Right renal pelvis (tissue), 4 donors: Measurements from ENCODE around the gene SUSD2. TPM values are rescaled to one million over a fixed set of nuclear protein-coding genes. Genes with fewer than 3 reads are reported as not detected.
"Not testable (repeated sequence)": the region's sequence is repeated elsewhere in the genome, so short reads cannot be mapped to it uniquely, and the experiment has no call there.

ENCODE experiments used
- DNase-seq, 4 donors: peaks; one replicate each; pipeline ENCODE4 v3.0.0-alpha.2; 2013; ENCODE audit warnings: low read depth in 4 of 4, low spot score in 3 of 4, missing footprints in 1 of 4
- polyA plus RNA-seq, 4 donors: library from polyadenylated mRNA; unstranded; fragments of 120-200 nt; gene quantifications; one replicate each; pipeline ENCODE4 v1.2.1, GENCODE V29; 2013; ENCODE audit not compliant: insufficient read length in 4 of 4

SUSD2 gene
- polyA plus RNA-seq, 4 donors, result 10.7 to 20.5 (median 18.2) TPM

DNA sequence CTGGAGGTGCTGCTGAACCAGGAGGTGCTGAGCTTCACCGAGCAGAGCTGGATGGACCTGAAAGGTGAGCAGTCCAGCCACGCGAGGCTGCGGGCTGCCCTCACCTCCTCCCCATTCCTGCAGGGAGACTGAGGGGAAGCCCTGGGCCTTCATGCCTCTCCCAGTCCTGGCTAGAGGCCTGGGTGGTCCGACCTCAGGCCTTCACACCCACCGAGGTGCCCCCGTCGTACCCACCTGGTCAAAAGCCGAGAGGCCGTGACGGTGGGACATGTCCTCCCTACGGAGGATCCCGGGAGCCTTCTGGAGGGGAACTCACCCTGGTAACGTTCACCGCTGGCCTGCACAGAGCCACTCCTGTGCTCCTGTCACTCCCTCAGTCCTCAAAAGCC, 5.1 kb downstream of the SUSD2 start:
- DNase-seq, result no peak

- DNase-seq, result no peak
Observed at GRCh38 chr22:24186892-24187670, 5.8 kb downstream of the SUSD2 start.

GRCh38 chr22:24187731-24188644, 6.7 kb downstream of the SUSD2 start:
- DNase-seq, result no peak

DNA sequence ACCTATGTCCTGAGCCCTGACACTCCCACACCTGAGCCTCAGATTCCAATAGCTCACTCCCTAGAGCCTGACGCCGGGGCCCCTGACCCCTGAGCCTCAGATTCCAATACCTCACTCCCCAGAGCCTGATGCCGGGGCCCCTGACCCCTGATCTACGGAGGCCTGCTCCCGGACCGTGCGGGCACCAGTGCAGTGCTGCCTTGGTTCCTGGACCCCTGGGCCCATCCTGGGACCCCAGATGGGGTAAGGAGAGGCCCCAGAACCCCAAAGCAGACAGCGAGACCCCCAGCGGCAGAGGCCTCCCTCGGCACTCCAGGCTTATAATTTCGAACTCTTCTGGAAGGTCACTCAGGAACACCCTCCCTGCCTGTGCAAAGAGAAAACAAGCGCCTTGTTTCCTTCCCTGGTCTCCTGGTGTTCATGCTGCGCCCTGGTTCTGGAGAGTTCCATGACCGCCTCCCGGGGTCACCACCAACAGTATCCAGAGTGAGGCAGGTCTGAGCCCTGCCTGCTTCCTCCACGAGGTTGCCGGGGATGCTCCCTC, 7.5 kb downstream of the SUSD2 start:
- no peak for DNase-seq

GRCh38 chr22:24189249-24190158, 8.2 kb downstream of the SUSD2 start:
- peak in 2 of 4 donors; percentile 31 to 46 for DNase-seq

- DNase-seq, result no peak
Observed at GRCh38 chr22:24190159-24190540, 8.9 kb downstream of the SUSD2 start.

DNA sequence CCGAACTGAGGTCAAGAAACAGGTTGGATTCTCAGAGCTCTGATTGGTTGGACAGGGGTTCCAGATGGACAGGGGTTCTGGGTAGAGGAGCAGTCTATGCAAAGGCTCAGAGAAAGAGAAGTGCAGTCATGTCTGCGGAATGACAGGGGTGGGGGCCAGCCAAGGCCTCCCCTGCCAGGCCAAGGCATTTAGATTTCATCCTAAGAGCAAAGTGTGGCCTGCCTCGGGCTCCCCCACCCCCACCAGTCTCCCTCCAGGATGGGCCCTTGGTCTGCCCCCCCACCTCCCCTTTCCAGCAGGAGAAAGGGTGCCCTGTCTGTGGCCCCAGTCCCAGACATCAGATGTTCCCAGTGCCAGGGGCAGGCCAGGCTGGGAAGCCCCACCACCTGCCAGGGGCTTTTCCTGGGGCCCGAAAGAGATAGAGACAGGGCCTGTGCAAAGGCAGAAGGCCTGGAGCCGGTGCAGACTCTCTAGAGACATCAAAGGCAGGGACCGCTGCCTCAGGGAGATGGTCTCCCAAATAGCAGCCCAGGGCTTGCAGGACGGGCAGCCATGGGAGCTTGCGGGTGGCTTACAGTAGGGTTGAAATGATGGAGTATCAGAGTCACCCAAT, 9.4 kb downstream of the SUSD2 start:
- DNase-seq, result no peak

DNA sequence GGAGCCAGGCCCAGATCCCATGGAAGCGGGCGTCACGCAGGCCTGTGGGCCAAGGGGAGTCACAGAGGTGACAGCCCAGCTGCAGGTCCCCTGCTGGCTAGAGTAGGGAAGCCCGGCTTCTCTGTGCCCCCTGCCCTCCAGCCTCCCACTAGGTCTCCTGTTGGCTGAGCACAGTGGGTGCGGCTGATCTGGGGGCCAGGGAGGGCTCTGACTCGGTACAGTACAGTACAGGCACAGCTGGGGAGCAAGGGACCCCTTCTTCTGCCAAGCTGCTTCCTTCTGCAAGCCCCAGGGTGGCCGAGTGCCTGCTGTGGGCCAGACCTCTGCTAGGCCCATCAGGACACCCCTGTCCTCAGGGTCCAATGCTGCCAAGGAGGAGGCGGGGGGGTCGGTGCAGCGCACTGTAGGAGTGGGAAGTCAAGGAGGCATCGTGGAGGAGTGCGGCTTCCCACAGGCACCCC, 10.1 kb downstream of the SUSD2 start:
- no peak for DNase-seq

GRCh38 chr22:24191893-24192292, 10.6 kb downstream of the SUSD2 start:
- no peak for DNase-seq

- no peak for DNase-seq
Observed at GRCh38 chr22:24198682-24199052, 17.4 kb downstream of the SUSD2 start.

DNA sequence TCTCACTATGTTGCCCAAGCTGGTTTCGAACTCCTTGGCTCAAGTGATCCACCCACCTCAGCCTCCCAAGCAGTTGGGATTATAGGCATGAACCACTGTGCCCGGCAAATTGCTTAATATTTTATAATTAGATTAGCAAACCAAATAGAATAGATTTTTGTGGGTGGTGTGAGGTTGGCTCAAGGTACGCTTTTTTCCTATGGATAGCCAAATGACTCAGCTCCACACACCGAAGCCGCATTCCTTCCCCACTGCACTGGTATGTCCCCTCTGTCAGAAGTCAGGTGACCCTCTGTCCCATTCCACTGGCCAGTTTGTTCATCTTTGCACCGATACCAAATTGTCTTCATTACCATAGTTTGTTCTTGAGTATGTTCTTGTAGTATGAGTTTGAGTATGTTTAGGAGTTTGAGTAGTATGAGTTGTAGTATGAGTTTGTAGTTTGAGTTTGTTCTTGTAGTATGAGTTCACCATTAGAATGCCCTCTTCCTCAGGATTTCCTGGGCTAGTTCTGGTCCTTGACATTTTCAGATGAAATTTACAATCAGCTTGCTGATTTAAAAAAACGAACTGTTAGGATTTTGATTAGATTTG, 19.4 kb downstream of the SUSD2 start:
- DNase-seq, result no peak

GRCh38 chr22:24201681-24202614, 20.7 kb downstream of the SUSD2 start:
- no peak for DNase-seq

DNA sequence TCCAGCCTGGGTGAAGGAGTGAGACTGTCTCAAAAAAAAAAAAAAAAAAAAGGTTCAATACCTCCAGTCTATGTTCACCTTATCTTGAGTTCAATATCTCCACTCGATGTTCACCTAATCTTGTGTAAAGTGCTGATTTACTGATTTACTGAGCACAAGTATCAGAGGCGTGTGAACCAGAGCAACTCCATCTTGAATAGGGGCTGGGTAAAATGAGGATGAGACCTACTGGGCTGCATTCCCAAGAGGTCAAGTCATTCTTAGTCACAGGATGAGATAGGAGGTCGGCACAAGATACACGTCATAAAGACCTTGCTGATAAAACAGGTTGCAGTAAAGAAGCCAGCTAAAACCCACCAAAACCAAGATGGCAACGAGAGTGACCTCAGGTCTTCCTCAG, 22.6 kb downstream of the SUSD2 start:
- not testable (repeated sequence) for DNase-seq

DNA sequence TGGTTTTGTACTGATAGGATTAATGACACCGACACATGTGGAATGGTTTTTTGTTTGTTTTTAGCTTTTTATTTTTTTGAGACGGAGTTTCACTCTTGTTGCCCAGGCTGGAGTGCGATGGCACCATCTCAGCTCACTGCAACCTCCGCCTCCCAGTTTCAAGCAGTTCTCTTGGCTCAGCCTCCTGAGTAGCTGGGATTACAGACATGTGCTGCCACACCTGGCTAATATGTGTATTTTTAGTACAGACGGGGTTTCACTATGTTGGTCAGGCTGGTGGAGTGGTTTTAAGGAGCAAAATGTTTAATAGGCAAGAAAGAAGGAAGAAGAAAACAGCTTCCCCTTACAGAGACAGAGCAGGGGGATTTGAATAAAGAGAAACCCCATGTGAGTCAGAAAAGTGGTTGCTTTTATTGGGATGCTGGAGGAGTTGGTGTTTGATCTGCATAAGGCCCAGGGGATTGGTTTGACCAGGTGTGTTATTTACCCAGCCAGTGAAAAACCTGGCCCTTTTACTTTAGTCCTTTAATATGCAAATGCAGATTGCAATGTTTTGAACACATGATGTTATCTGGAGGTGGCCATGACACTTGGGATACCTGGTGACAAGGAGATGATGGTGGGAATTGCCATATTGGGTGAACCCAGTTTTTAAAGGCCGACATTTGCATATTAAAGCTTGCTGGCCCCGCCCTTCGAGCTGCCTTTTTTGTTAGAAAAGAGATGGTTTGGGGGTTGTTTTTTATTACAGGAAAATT, 24.3 kb downstream of the SUSD2 start:
- no peak for DNase-seq

GRCh38 chr22:24206460-24207263, 25.4 kb downstream of the SUSD2 start:
- not testable (repeated sequence) for DNase-seq

DNA sequence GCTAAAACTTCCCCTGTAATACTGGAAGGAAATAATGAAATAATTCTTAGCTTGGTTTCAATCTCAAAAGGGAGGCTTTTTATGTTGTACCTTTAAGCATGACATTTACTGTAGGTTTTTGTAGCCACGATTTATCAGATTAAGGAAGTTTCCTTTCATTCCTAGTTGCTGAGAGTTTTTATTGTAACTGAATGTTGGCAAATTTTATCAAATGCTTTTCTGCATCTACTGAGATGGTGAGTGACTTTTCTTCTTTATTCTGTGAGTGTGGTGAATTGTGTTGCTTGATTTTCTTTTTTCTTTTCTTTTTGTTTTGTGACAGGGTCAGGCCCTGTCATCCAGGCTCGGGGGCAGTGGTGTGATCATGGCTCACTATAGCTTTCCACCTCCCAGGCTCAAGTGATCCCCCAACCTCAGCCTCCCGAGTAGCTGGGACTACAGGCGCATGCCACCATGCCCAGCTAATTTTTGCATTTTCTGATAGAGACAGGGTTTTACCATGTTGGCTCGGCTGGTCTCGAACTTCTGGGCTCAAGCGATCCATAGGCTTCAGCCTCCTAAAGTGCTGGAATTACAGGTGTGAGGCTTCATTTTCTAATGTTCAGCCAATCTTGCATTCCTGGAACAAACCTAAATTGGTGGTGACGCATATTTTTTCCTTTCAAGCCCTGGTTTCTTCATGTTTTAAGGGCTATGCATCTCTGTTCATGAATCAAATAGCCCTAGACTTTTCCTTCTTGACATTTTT, 26.2 kb downstream of the SUSD2 start:
- DNase-seq, result no peak
